Measurements from ENCODE around the gene LCP2. TPM values are rescaled to one million over a fixed set of nuclear protein-coding genes. Genes with fewer than 3 reads are reported as not detected.

The LCP2 gene
- total RNA-seq, 1 experiment from 2014 or later: not detected

DNA sequence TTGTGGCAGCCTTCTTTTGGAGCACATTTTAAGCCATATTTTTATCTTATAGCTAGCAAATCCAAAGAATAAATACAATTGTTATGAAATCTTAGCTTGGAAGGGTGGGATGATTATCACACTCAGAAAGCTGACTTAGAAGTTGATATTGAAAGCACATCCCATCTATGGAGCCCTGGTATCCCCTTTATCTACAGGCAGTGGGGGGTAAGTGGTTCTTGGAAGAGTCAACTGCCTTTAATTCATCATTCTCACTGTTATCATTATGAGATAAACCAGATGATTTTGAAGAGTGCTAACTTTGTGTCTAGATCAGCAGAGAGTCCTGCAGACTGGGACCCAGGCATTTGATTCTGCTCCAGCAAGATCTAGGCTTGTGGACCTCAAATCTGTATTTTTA, 3.0 kb downstream of the LCP2 start:
- Histone ChIP-seq H3T11ph (ENCODE audit: low read length) (no peak overlapping the region), H3K9ac (ENCODE audit: extremely low read depth, insufficient read length, low read length) (no peak overlapping the region), H3K9me3 (ENCODE audit: control insufficient read depth, low read depth, low read length) (peaks cover 12% of the 10 kb centered on the region), H2BK12ac (ENCODE audit: insufficient read length, low read depth, low read length) (no peak overlapping the region), H2AK5ac (ENCODE audit: insufficient read length, low read length) (no peak overlapping the region), H2BK20ac (ENCODE audit: low read depth, low read length, poor library complexity, severe bottlenecking) (no peak overlapping the region), H3K18ac (ENCODE audit: insufficient read length, low read depth, low read length) (no peak overlapping the region), H3K79me2 (ENCODE audit: insufficient read depth, low read length) (no peaks in the 10 kb centered on the region), H3K14ac (ENCODE audit: insufficient read depth, low read length) (no peak overlapping the region), H4K91ac (ENCODE audit: insufficient read length, low read depth, low read length) (no peak overlapping the region), H3K79me1 (ENCODE audit: insufficient read depth, low read depth, low read length, poor library complexity, severe bottlenecking) (no peaks in the 10 kb centered on the region), H3K56ac (ENCODE audit: insufficient read length, low read depth, low read length) (no peak overlapping the region), H3K4me2 (ENCODE audit: insufficient read depth, insufficient read length, low read length) (no peak overlapping the region), H4K20me1 (ENCODE audit: control insufficient read depth, insufficient read depth, insufficient read length) (no peaks in the 10 kb centered on the region), H3K27ac (ENCODE audit: insufficient read length, low read depth, low read length) (no peak overlapping the region), H4K5ac (ENCODE audit: insufficient read length, low read depth, low read length) (no peak overlapping the region), H2BK120ac (ENCODE audit: low read depth, low read length, poor library complexity, severe bottlenecking) (no peak overlapping the region), H2BK15ac (ENCODE audit: low read depth, low read length) (no peak overlapping the region), H3K4ac (ENCODE audit: low read depth, low read length) (no peak overlapping the region), H2AFZ (ENCODE audit: low read length) (no peak overlapping the region), H3K23ac (ENCODE audit: insufficient read length, low read depth, low read length) (no peak overlapping the region), H3K4me1 (ENCODE audit: insufficient read depth, low read length) (no peaks in the 10 kb centered on the region), H3K27me3 (ENCODE audit: insufficient read depth, low read length) (no peaks in the 10 kb centered on the region; the same call in 1 of the 2 replicates), H2BK5ac (ENCODE audit: insufficient read length, low read length) (no peak overlapping the region), H3K23me2 (ENCODE audit: insufficient read length, low read depth, low read length, poor library complexity, severe bottlenecking) (no peaks in the 10 kb centered on the region), H4K8ac (replicated peaks; ENCODE audit: insufficient read length, low read depth, low read length) (no peak overlapping the region)
- H3K9me3 Mint-ChIP-seq: peaks cover 11 to 14% of the 10 kb centered on the region in 2 experiments
- peaks cover 3 to 9% (median 9%) of the 10 kb centered on the region in 3 experiments; a peak in 5 of 7 replicates for H3K36me3 Mint-ChIP-seq (ENCODE audit: insufficient read depth in 1 of 3, low read depth in 3 of 3)
- no peak overlapping the region for H3K4me3 Mint-ChIP-seq
- no peak overlapping the region; a peak in 1 of 7 replicates for H3K27ac Mint-ChIP-seq
- no peak for DNase-seq
- H3K4me1 Mint-ChIP-seq: peaks cover 6 to 11% of the 10 kb centered on the region in 2 experiments; a peak in 3 of 4 replicates
- TF ChIP-seq, protein P1, sequence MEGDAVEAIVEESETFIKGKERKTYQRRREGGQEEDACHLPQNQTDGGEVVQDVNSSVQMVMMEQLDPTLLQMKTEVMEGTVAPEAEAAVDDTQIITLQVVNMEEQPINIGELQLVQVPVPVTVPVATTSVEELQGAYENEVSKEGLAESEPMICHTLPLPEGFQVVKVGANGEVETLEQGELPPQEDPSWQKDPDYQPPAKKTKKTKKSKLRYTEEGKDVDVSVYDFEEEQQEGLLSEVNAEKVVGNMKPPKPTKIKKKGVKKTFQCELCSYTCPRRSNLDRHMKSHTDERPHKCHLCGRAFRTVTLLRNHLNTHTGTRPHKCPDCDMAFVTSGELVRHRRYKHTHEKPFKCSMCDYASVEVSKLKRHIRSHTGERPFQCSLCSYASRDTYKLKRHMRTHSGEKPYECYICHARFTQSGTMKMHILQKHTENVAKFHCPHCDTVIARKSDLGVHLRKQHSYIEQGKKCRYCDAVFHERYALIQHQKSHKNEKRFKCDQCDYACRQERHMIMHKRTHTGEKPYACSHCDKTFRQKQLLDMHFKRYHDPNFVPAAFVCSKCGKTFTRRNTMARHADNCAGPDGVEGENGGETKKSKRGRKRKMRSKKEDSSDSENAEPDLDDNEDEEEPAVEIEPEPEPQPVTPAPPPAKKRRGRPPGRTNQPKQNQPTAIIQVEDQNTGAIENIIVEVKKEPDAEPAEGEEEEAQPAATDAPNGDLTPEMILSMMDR (conservative IDR thresholded peaks at IDR 0.05): no peak
- peaks cover 19% of the 10 kb centered on the region for H3K27me3 Mint-ChIP-seq (ENCODE audit: low read depth)

Measured in H9 (cell line).